ENCODE results near the gene CRB1. TPM values are rescaled to one million over a fixed set of nuclear protein-coding genes. Genes with fewer than 3 reads are reported as not detected.

The CRB1 gene
- total RNA-seq, 1 donor from 2014 or later, result not detected

DNA sequence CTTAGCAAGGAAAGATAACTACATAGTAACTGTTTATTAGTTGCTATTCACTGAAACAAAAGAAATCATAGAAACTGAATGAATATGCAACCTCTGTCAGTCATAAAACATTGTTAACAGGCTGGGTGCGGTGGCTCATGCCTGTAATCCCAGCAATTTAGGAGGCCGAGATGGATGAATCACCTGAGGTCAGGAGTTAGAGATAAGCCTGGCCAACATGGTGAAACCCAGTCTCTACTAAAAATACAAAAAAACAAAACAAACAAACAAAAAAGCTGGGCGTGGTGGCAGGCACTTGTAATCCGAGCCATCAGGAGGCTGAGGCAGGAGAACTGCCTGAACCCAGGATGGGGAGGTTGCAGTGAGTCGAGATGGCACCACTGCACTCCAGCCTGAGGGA, 44.1 kb downstream of the CRB1 start:
- TF ChIP-seq, protein P1, sequence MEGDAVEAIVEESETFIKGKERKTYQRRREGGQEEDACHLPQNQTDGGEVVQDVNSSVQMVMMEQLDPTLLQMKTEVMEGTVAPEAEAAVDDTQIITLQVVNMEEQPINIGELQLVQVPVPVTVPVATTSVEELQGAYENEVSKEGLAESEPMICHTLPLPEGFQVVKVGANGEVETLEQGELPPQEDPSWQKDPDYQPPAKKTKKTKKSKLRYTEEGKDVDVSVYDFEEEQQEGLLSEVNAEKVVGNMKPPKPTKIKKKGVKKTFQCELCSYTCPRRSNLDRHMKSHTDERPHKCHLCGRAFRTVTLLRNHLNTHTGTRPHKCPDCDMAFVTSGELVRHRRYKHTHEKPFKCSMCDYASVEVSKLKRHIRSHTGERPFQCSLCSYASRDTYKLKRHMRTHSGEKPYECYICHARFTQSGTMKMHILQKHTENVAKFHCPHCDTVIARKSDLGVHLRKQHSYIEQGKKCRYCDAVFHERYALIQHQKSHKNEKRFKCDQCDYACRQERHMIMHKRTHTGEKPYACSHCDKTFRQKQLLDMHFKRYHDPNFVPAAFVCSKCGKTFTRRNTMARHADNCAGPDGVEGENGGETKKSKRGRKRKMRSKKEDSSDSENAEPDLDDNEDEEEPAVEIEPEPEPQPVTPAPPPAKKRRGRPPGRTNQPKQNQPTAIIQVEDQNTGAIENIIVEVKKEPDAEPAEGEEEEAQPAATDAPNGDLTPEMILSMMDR (IDR thresholded peaks at IDR 0.05; ENCODE audit: unreplicated experiment), result no peak
- Mint-ChIP-seq H3K36me3 (ENCODE audit: low read depth, unreplicated experiment) (no peaks in the 10 kb centered on the region), H3K27ac (ENCODE audit: unreplicated experiment) (no peak overlapping the region), H3K9me3 (ENCODE audit: unreplicated experiment) (no peaks in the 10 kb centered on the region), H3K4me1 (ENCODE audit: unreplicated experiment) (no peaks in the 10 kb centered on the region), H3K4me3 (ENCODE audit: unreplicated experiment) (no peak overlapping the region), H3K27me3 (ENCODE audit: unreplicated experiment) (no peaks in the 10 kb centered on the region)
- no peak for DNase-seq (ENCODE audit: low spot score)

- no peak for DNase-seq (ENCODE audit: low spot score)
- no peaks in the 10 kb centered on the region for H3K9me3 Mint-ChIP-seq (ENCODE audit: unreplicated experiment)
- H3K4me1 Mint-ChIP-seq (ENCODE audit: unreplicated experiment), result no peaks in the 10 kb centered on the region
- H3K36me3 Mint-ChIP-seq (ENCODE audit: low read depth, unreplicated experiment), result no peaks in the 10 kb centered on the region
- no peak overlapping the region for H3K27ac Mint-ChIP-seq (ENCODE audit: unreplicated experiment)
- no peak overlapping the region for H3K4me3 Mint-ChIP-seq (ENCODE audit: unreplicated experiment)
- TF ChIP-seq, protein P1 (IDR thresholded peaks at IDR 0.05; ENCODE audit: unreplicated experiment), result no peak
- H3K27me3 Mint-ChIP-seq (ENCODE audit: unreplicated experiment), result no peaks in the 10 kb centered on the region
Observed at GRCh38 chr1:197313713-197314112, 45.7 kb downstream of the CRB1 start.

- H3K4me3 Mint-ChIP-seq (ENCODE audit: unreplicated experiment), result no peak overlapping the region
- TF ChIP-seq, protein P1 (IDR thresholded peaks at IDR 0.05; ENCODE audit: unreplicated experiment), result no peak
- no peaks in the 10 kb centered on the region for H3K9me3 Mint-ChIP-seq (ENCODE audit: unreplicated experiment)
- no peaks in the 10 kb centered on the region for H3K4me1 Mint-ChIP-seq (ENCODE audit: unreplicated experiment)
- no peaks in the 10 kb centered on the region for H3K36me3 Mint-ChIP-seq (ENCODE audit: low read depth, unreplicated experiment)
- no peak overlapping the region for H3K27ac Mint-ChIP-seq (ENCODE audit: unreplicated experiment)
- H3K27me3 Mint-ChIP-seq (ENCODE audit: unreplicated experiment), result no peaks in the 10 kb centered on the region
- DNase-seq (ENCODE audit: low spot score), result no peak
Observed at GRCh38 chr1:197314682-197315081, 46.6 kb downstream of the CRB1 start.

DNA sequence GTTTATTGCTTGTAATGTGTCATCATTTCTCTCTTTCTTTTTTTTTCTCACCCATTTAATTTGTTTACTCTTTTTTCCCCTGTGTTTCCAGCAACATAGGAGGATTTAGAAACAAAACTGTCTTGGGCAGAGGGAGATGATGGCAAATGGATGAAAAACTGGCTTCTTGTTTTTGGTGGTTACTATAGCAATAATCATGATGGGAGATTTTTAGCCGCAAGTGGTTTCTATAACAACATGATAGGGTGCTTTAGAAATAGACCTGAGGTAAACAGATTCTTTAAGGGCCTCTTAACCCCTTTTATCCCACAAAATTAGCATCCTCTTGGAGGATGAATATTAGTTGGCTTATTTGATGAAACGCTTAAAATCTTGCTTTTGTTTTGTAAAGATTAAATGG, 51.6 kb downstream of the CRB1 start:
- no peaks in the 10 kb centered on the region for H3K9me3 Mint-ChIP-seq (ENCODE audit: unreplicated experiment)
- H3K4me1 Mint-ChIP-seq (ENCODE audit: unreplicated experiment), result no peaks in the 10 kb centered on the region
- TF ChIP-seq, protein P1 (IDR thresholded peaks at IDR 0.05; ENCODE audit: unreplicated experiment), result no peak
- no peaks in the 10 kb centered on the region for H3K36me3 Mint-ChIP-seq (ENCODE audit: low read depth, unreplicated experiment)
- DNase-seq (ENCODE audit: low spot score), result no peak
- no peaks in the 10 kb centered on the region for H3K27me3 Mint-ChIP-seq (ENCODE audit: unreplicated experiment)
- H3K4me3 Mint-ChIP-seq (ENCODE audit: unreplicated experiment), result no peak overlapping the region
- H3K27ac Mint-ChIP-seq (ENCODE audit: unreplicated experiment), result no peak overlapping the region

DNA sequence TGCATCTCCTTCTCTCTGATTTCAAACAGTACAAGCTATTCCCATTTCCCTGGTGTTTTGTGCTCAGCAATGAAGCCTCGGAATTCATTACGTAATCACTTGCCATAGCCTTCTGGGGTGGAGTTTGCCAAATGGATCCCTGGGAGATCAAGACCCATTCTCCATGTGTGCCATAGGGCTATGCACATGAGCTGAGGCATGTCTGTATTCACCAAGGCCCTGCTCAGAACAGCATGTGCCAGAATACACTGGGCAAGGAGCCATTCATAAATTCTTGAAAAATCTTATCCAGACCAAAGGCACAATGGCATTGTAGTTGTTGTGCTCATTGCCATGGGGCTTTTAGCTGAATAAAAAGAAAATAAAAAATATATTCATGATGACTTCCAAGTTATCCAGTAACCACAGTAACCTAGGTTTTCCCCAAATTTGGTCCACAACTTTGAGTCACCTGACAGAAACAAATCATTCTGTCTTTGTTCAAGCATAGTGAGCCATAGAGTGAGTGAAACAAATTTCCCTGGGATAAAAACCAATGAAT, 53.0 kb downstream of the CRB1 start:
- Mint-ChIP-seq H3K4me1 (ENCODE audit: unreplicated experiment) (no peaks in the 10 kb centered on the region), H3K27ac (ENCODE audit: unreplicated experiment) (no peak overlapping the region), H3K9me3 (ENCODE audit: unreplicated experiment) (no peaks in the 10 kb centered on the region), H3K4me3 (ENCODE audit: unreplicated experiment) (no peak overlapping the region), H3K36me3 (ENCODE audit: low read depth, unreplicated experiment) (no peaks in the 10 kb centered on the region), H3K27me3 (ENCODE audit: unreplicated experiment) (no peaks in the 10 kb centered on the region)
- TF ChIP-seq, protein P1 (IDR thresholded peaks at IDR 0.05; ENCODE audit: unreplicated experiment), result no peak
- no peak for DNase-seq (ENCODE audit: low spot score)

Data from endothelial cell (in vitro differentiated cells).